OCI-LY3 (cell line): Measurements from ENCODE around the gene NOXO1.

Source experiments
- EZH2phosphoT487 ChIP-seq: fragments of 200-600 bp; shearing (Covaris generic); IDR thresholded peaks from 2 replicates; pipeline ENCODE4 v1.6.1; 2018; ENCODE audit warnings: antibody characterized with exemption, mixed run types, low read depth
- TF ChIP-seq, protein P1 (sequence below): fragments of 200-600, 300-600 bp; sonication (generic); IDR thresholded peaks from 2 replicates; pipeline ENCODE4 v1.5.1; 2014; ENCODE audit warnings: antibody characterized with exemption, low read length, low read depth

- TF ChIP-seq, protein P1, sequence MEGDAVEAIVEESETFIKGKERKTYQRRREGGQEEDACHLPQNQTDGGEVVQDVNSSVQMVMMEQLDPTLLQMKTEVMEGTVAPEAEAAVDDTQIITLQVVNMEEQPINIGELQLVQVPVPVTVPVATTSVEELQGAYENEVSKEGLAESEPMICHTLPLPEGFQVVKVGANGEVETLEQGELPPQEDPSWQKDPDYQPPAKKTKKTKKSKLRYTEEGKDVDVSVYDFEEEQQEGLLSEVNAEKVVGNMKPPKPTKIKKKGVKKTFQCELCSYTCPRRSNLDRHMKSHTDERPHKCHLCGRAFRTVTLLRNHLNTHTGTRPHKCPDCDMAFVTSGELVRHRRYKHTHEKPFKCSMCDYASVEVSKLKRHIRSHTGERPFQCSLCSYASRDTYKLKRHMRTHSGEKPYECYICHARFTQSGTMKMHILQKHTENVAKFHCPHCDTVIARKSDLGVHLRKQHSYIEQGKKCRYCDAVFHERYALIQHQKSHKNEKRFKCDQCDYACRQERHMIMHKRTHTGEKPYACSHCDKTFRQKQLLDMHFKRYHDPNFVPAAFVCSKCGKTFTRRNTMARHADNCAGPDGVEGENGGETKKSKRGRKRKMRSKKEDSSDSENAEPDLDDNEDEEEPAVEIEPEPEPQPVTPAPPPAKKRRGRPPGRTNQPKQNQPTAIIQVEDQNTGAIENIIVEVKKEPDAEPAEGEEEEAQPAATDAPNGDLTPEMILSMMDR, result no peak
- no peak for TF ChIP-seq EZH2phosphoT487
Observed at GRCh38 chr16:1932050-1933028, 48.9 kb downstream of the NOXO1 start.
